CD4-positive, alpha-beta T cell (primary cell): Measurements from ENCODE around the gene FHOD1. TPM values are rescaled to one million over a fixed set of nuclear protein-coding genes. Genes with fewer than 3 reads are reported as not detected.

Experiments used
- ATAC-seq: fragments of 200-7000 bp; cut with Tn5 transposase; one replicate; pipeline ENCODE4 v1.10.0; 2022; ENCODE audit warnings: mild to moderate bottlenecking; ENCODE audit not compliant: poor library complexity
- CTCF ChIA-PET: fragments of 350-600 bp; sonication (Branson Sonifier 250); formaldehyde crosslinking; loops from one replicate; lab custom pipeline; 2021; ENCODE audit warnings: antibody characterized with exemption, inconsistent platforms; lab: Charles Lee
- POLR2A ChIA-PET: fragments of 350-600 bp; sonication (Branson Sonifier 250); formaldehyde crosslinking; loops from one replicate; lab custom pipeline; 2021; ENCODE audit warnings: antibody characterized with exemption, inconsistent platforms; lab: Charles Lee
- DNase-seq, 14 experiments: peaks; one replicate each; pipeline ENCODE4 v3.0.0-alpha.2; 2013 to 2020; ENCODE audit warnings: mixed read lengths in 2 of 14
- H3K27ac ChIP-seq, 2 donors: one replicate each; pipeline versions ENCODE4 v1.5.1 to v1.7.0; 2013; ENCODE audit warnings: low read length in 2 of 2, low read depth in 1 of 2, mild to moderate bottlenecking in 1 of 2
- H3K27me3 ChIP-seq, 2 experiments: 1 replicate in 1 of 2; 2 replicates in 1 of 2; pipeline versions ENCODE4 v1.6.1 to v1.7.0; 2013; ENCODE audit warnings: low read length in 2 of 2, control low read depth in 1 of 2, mild to moderate bottlenecking in 1 of 2, moderate library complexity in 1 of 2; ENCODE audit not compliant: insufficient read depth in 2 of 2, control insufficient read depth in 1 of 2
- H3K36me3 ChIP-seq: one replicate; pipeline ENCODE4 v1.6.1; 2013; ENCODE audit warnings: low read length, control low read depth; ENCODE audit not compliant: insufficient read depth
- H3K4me1 ChIP-seq: one replicate; pipeline ENCODE4 v1.6.1; 2013; ENCODE audit warnings: low read length, control low read depth; ENCODE audit not compliant: insufficient read depth
- H3K4me3 ChIP-seq: one replicate; pipeline ENCODE4 v1.5.1; 2013; ENCODE audit warnings: mild to moderate bottlenecking, low read length, moderate library complexity
- H3K9me3 ChIP-seq, 2 experiments: 1 replicate in 1 of 2; 2 replicates in 1 of 2; pipeline versions ENCODE4 v1.6.1 to v1.7.0; 2013; ENCODE audit warnings: low read length in 2 of 2, mild to moderate bottlenecking in 2 of 2, control low read depth in 1 of 2, moderate library complexity in 1 of 2; ENCODE audit not compliant: control insufficient read depth in 1 of 2, insufficient read depth in 1 of 2
- H3K27ac Mint-ChIP-seq: one replicate; pipeline ENCODE4 v1.8.0; 2020; ENCODE audit warnings: mixed read lengths
- H3K27me3 Mint-ChIP-seq: one replicate; pipeline ENCODE4 v1.8.0; 2021; ENCODE audit warnings: mixed read lengths
- H3K36me3 Mint-ChIP-seq: one replicate; pipeline ENCODE4 v1.8.0; 2021; ENCODE audit warnings: low read depth, mixed read lengths
- H3K4me1 Mint-ChIP-seq: one replicate; pipeline ENCODE4 v1.8.0; 2021; ENCODE audit warnings: low read depth, mixed read lengths
- H3K4me3 Mint-ChIP-seq: one replicate; pipeline ENCODE4 v1.8.0; 2020; ENCODE audit warnings: mild to moderate bottlenecking, mixed read lengths
- H3K9me3 Mint-ChIP-seq: one replicate; pipeline ENCODE4 v1.8.0; 2020; ENCODE audit warnings: mixed read lengths
- intact Hi-C, 2 experiments: fragments of 100-400 bp; cut with DNase I in 1 of 2; cut with micrococcal nuclease in 1 of 2; formaldehyde crosslinking; loops; one replicate each; pipeline versions ENCODE4 v1.15.1 to v1.9.0; 2023 to 2025; cut with DNase I, micrococcal nuclease
- total RNA-seq, 174 experiments: library from RNA in 2 of 174; stranded (reverse) in 2 of 174; gene quantifications; one replicate each; pipeline ENCODE4 v1.2.3 and lab custom pipeline; 2021 to 2026
- TF ChIP-seq, protein P1 (sequence below): fragments of 200-600 bp; IDR thresholded peaks from one replicate; pipeline ENCODE4 v1.8.0; 2022; ENCODE audit warnings: antibody characterized with exemption, mild to moderate bottlenecking

The FHOD1 gene
- total RNA-seq, 2 experiments from 2014 or later = 21.1 to 26.0 TPM

DNA sequence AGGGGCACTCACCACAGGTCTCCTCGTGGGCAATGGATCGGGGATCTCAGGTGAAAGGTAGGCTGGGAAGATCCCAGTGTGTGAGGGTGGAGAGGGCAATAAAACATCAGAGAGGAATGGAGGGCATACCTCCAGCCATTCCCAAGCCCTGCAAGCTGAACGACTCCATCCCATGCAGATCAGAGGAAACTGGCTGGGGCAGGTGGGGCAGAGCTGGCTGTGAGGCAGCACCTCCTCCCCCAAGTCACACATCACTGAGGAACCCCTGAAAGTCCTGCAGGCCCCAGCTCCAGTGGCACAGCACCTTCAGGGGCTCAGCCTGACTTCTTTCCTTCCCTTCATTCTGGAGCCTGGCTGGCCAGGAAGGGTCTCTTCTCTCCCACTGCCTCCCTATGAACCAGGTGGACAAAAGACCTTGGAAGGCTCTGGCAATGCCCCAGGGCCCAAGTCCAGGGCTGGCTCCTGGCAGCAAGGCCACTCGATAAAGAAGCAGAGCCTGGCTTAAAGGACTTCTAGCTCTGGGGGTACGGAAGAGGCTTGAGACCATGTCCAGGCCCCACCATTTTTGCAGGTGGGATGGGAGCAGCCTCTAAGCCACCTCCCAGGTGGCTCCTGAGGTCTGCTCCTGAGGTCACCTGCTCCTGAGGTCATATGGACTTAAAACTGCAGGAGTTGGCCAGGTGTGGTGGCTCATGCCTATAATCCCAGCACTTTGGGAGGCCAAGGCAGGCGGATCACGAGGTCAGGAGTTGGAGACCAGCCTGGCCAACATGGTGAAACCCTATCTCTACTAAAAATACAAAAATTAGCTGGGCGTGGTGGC is 33.9 kb downstream of the FHOD1 start:
- Mint-ChIP-seq H3K9me3 (no peaks in the 10 kb centered on the region), H3K27ac (no peak overlapping the region), H3K27me3 (no peaks in the 10 kb centered on the region), H3K36me3 (peaks cover 9% of the 10 kb centered on the region), H3K4me1 (no peaks in the 10 kb centered on the region), H3K4me3 (no peak overlapping the region)
- peaks cover 8% of the 10 kb centered on the region for H3K36me3 ChIP-seq
- ATAC-seq (no peak), DNase-seq (no peak)
- ChIA-PET CTCF (no interaction called here), POLR2A (no interaction called here)
- no peaks in the 10 kb centered on the region for H3K27me3 ChIP-seq
- H3K9me3 ChIP-seq = no peaks in the 10 kb centered on the region
- H3K4me3 ChIP-seq = no peak overlapping the region
- intact Hi-C loops = no loop called here
- H3K27ac ChIP-seq = no peak overlapping the region
- TF ChIP-seq, protein P1, sequence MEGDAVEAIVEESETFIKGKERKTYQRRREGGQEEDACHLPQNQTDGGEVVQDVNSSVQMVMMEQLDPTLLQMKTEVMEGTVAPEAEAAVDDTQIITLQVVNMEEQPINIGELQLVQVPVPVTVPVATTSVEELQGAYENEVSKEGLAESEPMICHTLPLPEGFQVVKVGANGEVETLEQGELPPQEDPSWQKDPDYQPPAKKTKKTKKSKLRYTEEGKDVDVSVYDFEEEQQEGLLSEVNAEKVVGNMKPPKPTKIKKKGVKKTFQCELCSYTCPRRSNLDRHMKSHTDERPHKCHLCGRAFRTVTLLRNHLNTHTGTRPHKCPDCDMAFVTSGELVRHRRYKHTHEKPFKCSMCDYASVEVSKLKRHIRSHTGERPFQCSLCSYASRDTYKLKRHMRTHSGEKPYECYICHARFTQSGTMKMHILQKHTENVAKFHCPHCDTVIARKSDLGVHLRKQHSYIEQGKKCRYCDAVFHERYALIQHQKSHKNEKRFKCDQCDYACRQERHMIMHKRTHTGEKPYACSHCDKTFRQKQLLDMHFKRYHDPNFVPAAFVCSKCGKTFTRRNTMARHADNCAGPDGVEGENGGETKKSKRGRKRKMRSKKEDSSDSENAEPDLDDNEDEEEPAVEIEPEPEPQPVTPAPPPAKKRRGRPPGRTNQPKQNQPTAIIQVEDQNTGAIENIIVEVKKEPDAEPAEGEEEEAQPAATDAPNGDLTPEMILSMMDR = no peak
- no peaks in the 10 kb centered on the region for H3K4me1 ChIP-seq

DNA sequence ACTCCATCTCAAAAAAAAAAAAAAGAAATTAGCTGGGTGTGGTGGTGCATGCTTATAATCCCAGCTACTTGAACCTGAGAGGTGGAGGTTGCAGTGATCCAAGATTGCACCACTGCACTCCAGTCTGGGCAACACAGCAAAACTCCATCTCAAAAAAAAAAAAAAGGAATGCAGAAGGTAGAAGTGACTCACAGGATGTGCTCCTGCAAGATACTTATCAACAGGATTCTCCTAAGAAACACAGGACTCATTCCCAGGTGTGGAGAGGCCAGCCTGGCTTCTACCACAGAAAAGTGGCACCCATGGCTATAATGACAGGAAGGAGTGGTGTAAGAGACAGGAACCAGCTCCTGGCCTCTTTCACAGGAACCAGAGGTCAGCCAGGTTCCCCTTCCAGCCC is 34.5 kb downstream of the FHOD1 start:
- H3K36me3 Mint-ChIP-seq = peaks cover 9% of the 10 kb centered on the region
- H3K4me3 Mint-ChIP-seq = no peak overlapping the region
- Histone ChIP-seq H3K4me3 (no peak overlapping the region), H3K4me1 (no peaks in the 10 kb centered on the region), H3K9me3 (no peaks in the 10 kb centered on the region), H3K27me3 (no peaks in the 10 kb centered on the region), H3K27ac (no peak overlapping the region), H3K36me3 (peaks cover 10% of the 10 kb centered on the region)
- ATAC-seq = no peak
- CTCF ChIA-PET = no interaction called here
- no peaks in the 10 kb centered on the region for H3K27me3 Mint-ChIP-seq
- TF ChIP-seq, protein P1 = no peak
- intact Hi-C loops = no loop called here
- H3K9me3 Mint-ChIP-seq = no peaks in the 10 kb centered on the region
- POLR2A ChIA-PET = no interaction called here
- H3K4me1 Mint-ChIP-seq = no peaks in the 10 kb centered on the region
- H3K27ac Mint-ChIP-seq = no peak overlapping the region
- no peak for DNase-seq

DNA sequence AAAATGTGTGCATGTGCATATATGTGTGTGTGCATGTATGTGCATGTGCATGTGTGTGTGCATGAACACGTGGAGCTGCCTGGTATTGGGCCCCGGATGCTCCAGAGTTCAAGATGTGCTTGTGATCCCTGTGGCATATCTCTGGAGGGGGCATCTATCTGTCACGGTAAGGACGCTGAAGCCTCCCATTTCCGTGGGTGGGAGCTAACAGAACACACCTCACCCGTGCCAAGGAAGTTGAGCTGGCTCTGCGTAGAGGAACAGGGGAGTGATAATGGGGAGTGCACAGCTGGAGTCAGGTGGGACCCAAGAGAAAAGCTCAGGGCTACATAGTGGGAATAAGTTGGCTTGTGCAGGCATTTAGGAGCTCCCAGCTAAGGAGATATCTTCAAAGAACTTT is 35.6 kb downstream of the FHOD1 start:
- Histone ChIP-seq H3K9me3 (no peaks in the 10 kb centered on the region), H3K4me1 (no peaks in the 10 kb centered on the region), H3K36me3 (peaks cover 11% of the 10 kb centered on the region), H3K27ac (no peak overlapping the region), H3K4me3 (no peak overlapping the region), H3K27me3 (no peaks in the 10 kb centered on the region)
- Mint-ChIP-seq H3K4me3 (no peak overlapping the region), H3K36me3 (peaks cover 2% of the 10 kb centered on the region), H3K27me3 (no peaks in the 10 kb centered on the region), H3K4me1 (no peaks in the 10 kb centered on the region), H3K27ac (no peak overlapping the region), H3K9me3 (no peaks in the 10 kb centered on the region)
- intact Hi-C loops = no loop called here
- DNase-seq = no peak
- ATAC-seq = no peak
- TF ChIP-seq, protein P1 = no peak
- POLR2A ChIA-PET = no interaction called here
- CTCF ChIA-PET = no interaction called here
